Urinary bladder (tissue), 4 donors: ENCODE results near the gene CENPM. TPM values are rescaled to one million over a fixed set of nuclear protein-coding genes. Genes with fewer than 3 reads are reported as not detected.
A peak's percentile ranks its signal among the peaks of the same experiment; 100 is the strongest.

ENCODE experiments used
- DNase-seq: peaks from one replicate; pipeline ENCODE4 v3.0.0-alpha.2; 2015; ENCODE audit errors: extremely low spot score
- H3K27ac ChIP-seq: one replicate; pipeline ENCODE4 v1.5.1; 2013; ENCODE audit warnings: low read depth, mild to moderate bottlenecking, moderate library complexity
- H3K36me3 ChIP-seq: one replicate; pipeline ENCODE4 v1.6.1; 2013; ENCODE audit warnings: mild to moderate bottlenecking, moderate library complexity; ENCODE audit not compliant: insufficient read depth
- H3K4me1 ChIP-seq: one replicate; pipeline ENCODE4 v1.6.1; 2013; ENCODE audit warnings: mild to moderate bottlenecking, moderate library complexity; ENCODE audit not compliant: insufficient read depth
- H3K4me3 ChIP-seq: one replicate; pipeline ENCODE4 v1.5.1; 2013; ENCODE audit warnings: low read depth, low read length
- WGBS: extraction: QIAGEN DNeasy Blood & Tissue Kit; methylation state at CpG from one replicate; pipeline ENCODE4 v1.1.7; 2013; 5-methylcytosine and 5-hydroxymethylcytosine counted together
- polyA plus RNA-seq: library from polyadenylated mRNA; stranded (reverse); fragments of 200-250 nt; gene quantifications from one replicate; pipeline ENCODE4 v1.2.3, GENCODE V29; 2013
- small RNA-seq: library from RNA; depleted of rRNA; stranded (forward); fragments of <200 nt; gene quantifications from one replicate; pipeline ENCODE3, GENCODE V24; 2014
- total RNA-seq: library from RNA; depleted of rRNA; stranded (reverse); fragments of >200 nt; gene quantifications from one replicate; pipeline ENCODE4 v1.2.3, GENCODE V29; 2014
- donor health status: healthy with polysubstance abuse.
- donor health status: healthy.

Gene CENPM
- total and polyA plus RNA-seq, 2 donors = 1.1 to 6.2 TPM

GRCh38 chr22:41899992-41900651 is 46.8 kb downstream of the CENPM start:
- Histone ChIP-seq H3K4me1 (no peaks in the 10 kb centered on the region), H3K36me3 (peaks cover 7% of the 10 kb centered on the region), H3K4me3 (no peak overlapping the region), H3K27ac (no peak overlapping the region)
- WGBS = 83% methylated on average over 13 of the region's 13 CpGs
- no peak for DNase-seq

- Histone ChIP-seq H3K27ac (no peak overlapping the region), H3K36me3 (peaks cover 7% of the 10 kb centered on the region), H3K4me3 (no peak overlapping the region), H3K4me1 (no peaks in the 10 kb centered on the region)
- WGBS = 88% methylated on average over 5 of the region's 5 CpGs
- no peak for DNase-seq
Observed at GRCh38 chr22:41899110-41899509, 47.8 kb downstream of the CENPM start.

DNA sequence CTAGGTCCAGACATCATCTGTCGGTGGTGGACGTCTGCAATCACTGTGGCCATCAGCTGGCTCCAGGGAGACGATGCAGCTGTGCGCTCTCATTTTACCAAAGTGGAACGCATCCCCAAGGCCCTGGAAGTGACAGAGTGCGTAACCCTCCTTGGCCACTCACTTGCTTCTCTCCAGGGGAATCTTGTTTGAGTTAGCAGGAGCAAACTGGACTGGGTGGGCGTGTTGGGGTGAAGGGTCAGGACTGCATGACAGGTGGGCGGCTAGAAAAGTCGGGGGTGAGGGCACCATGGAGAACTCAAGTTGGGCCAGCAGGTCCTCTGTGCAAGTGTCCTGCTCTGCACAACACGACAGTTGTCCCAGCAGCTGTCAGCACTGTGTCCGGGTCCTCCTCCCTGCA is 48.3 kb downstream of the CENPM start:
- WGBS = 89% methylated on average over 11 of the region's 11 CpGs
- Histone ChIP-seq H3K4me3 (no peak overlapping the region), H3K27ac (no peak overlapping the region), H3K4me1 (no peaks in the 10 kb centered on the region), H3K36me3 (peaks cover 7% of the 10 kb centered on the region)
- no peak for DNase-seq

GRCh38 chr22:41893591-41894375 is 53.2 kb downstream of the CENPM start:
- no peak for DNase-seq
- Histone ChIP-seq H3K36me3 (peaks cover 6% of the 10 kb centered on the region), H3K27ac (no peak overlapping the region), H3K4me3 (no peak overlapping the region), H3K4me1 (no peaks in the 10 kb centered on the region)
- WGBS = 85% methylated on average over 7 of the region's 7 CpGs

- 86% methylated on average over 4 of the region's 4 CpGs for whole genome bisulfite sequencing
- no peaks in the 10 kb centered on the region for H3K4me1 ChIP-seq
- H3K36me3 ChIP-seq = peaks cover 6% of the 10 kb centered on the region
- no peak overlapping the region for H3K4me3 ChIP-seq
- DNase-seq = no peak
- H3K27ac ChIP-seq = no peak overlapping the region
Observed at GRCh38 chr22:41892721-41893120, 54.2 kb downstream of the CENPM start.

- H3K4me1 ChIP-seq = no peaks in the 10 kb centered on the region
- peaks cover 6% of the 10 kb centered on the region for H3K36me3 ChIP-seq
- 93% methylated on average over 9 of the region's 9 CpGs for WGBS
- H3K4me3 ChIP-seq = no peak overlapping the region
- H3K27ac ChIP-seq = no peak overlapping the region
- no peak for DNase-seq
Observed at GRCh38 chr22:41891407-41891806, 55.5 kb downstream of the CENPM start.

Small RNA genes lying within 50 kb of the gene (small RNA-seq; reads per million reads assigned to genes)
- 0.77 reads per million, percentile 66 among the genes with 10 or more reads in this experiment for gene MIR33A

Other genes with a start within 250 kb of the CENPM start
- gene MEI1, start 247.6 kb downstream of the CENPM start, total RNA-seq = 0.95 TPM
- gene MEI1, start 247.6 kb downstream of the CENPM start, polyA plus RNA-seq = 1.3 TPM
- gene CCDC134, start 146.5 kb downstream of the CENPM start, total RNA-seq = 15.0 TPM
- 2.4 TPM for gene CCDC134, start 146.5 kb downstream of the CENPM start, polyA plus RNA-seq
- gene SREBF2, start 114.0 kb downstream of the CENPM start, total RNA-seq = 49.7 TPM
- 51.3 TPM for gene SREBF2, start 114.0 kb downstream of the CENPM start, polyA plus RNA-seq
- not detected for gene SHISA8, start 32.1 kb downstream of the CENPM start, total RNA-seq
- gene SHISA8, start 32.1 kb downstream of the CENPM start, polyA plus RNA-seq = not detected
- 0.53 TPM for gene TNFRSF13C, start 20.3 kb downstream of the CENPM start, total RNA-seq
- gene TNFRSF13C, start 20.3 kb downstream of the CENPM start, polyA plus RNA-seq = 0.06 TPM
- 1.7 TPM for gene SEPTIN3, start 22.3 kb upstream of the CENPM start, total RNA-seq
- gene SEPTIN3, start 22.3 kb upstream of the CENPM start, polyA plus RNA-seq = 0.49 TPM
- gene WBP2NL, start 51.6 kb upstream of the CENPM start, total RNA-seq = 5.2 TPM
- gene WBP2NL, start 51.6 kb upstream of the CENPM start, polyA plus RNA-seq = 0.98 TPM
- gene NAGA, start 123.7 kb upstream of the CENPM start, total RNA-seq = 38.6 TPM
- gene NAGA, start 123.7 kb upstream of the CENPM start, polyA plus RNA-seq = 30.9 TPM
- gene PHETA2, start 127.1 kb upstream of the CENPM start, total RNA-seq = 26.0 TPM
- 17.3 TPM for gene PHETA2, start 127.1 kb upstream of the CENPM start, polyA plus RNA-seq
- 10.0 TPM for gene SMDT1, start 132.5 kb upstream of the CENPM start, total RNA-seq
- 86.1 TPM for gene SMDT1, start 132.5 kb upstream of the CENPM start, polyA plus RNA-seq
- 54.0 TPM for gene NDUFA6, start 143.6 kb upstream of the CENPM start, total RNA-seq
- gene NDUFA6, start 143.6 kb upstream of the CENPM start, polyA plus RNA-seq = 118 TPM
- 0.48 TPM for gene CYP2D6, start 183.7 kb upstream of the CENPM start, total RNA-seq
- gene CYP2D6, start 183.7 kb upstream of the CENPM start, polyA plus RNA-seq = 0.61 TPM